Measurements from ENCODE around the gene COL20A1. TPM values are rescaled to one million over a fixed set of nuclear protein-coding genes. Genes with fewer than 3 reads are reported as not detected.

Gene COL20A1
- total RNA-seq, 1 experiment from 2014 or later, result 2.3 TPM

- Mint-ChIP-seq H3K9me3 (peaks cover 33 to 42% of the 10 kb centered on the region in 2 experiments), H3K4me1 (peaks cover 6 to 15% of the 10 kb centered on the region in 2 experiments), H3K4me3 (no peak overlapping the region), H3K27me3 (ENCODE audit: low read depth) (peaks cover 37% of the 10 kb centered on the region), H3K36me3 (ENCODE audit: insufficient read depth in 1 of 3, low read depth in 3 of 3) (peaks cover 10 to 19% (median 19%) of the 10 kb centered on the region in 3 experiments), H3K27ac (no peak overlapping the region)
- Histone ChIP-seq H3K4me1 (ENCODE audit: insufficient read depth, low read length) (no peaks in the 10 kb centered on the region), H3K4me2 (ENCODE audit: insufficient read depth, insufficient read length, low read length) (no peak overlapping the region), H2BK15ac (ENCODE audit: low read depth, low read length) (no peak overlapping the region), H4K8ac (replicated peaks; ENCODE audit: insufficient read length, low read depth, low read length) (no peak overlapping the region), H3K27ac (ENCODE audit: insufficient read length, low read depth, low read length) (no peak overlapping the region), H3K79me2 (ENCODE audit: insufficient read depth, low read length) (0 out of 2 replicates have a peak, but pooled peaks cover 1% of the 10 kb centered on the region), H4K91ac (ENCODE audit: insufficient read length, low read depth, low read length) (no peak overlapping the region), H4K5ac (ENCODE audit: insufficient read length, low read depth, low read length) (no peak overlapping the region), H3K4ac (ENCODE audit: low read depth, low read length) (no peak overlapping the region), H3K9ac (ENCODE audit: extremely low read depth, insufficient read length, low read length) (no peak overlapping the region), H3K23ac (ENCODE audit: insufficient read length, low read depth, low read length) (no peak overlapping the region), H2BK5ac (ENCODE audit: insufficient read length, low read length) (no peak overlapping the region), H2BK120ac (ENCODE audit: low read depth, low read length, poor library complexity, severe bottlenecking) (no peak overlapping the region), H4K20me1 (ENCODE audit: control insufficient read depth, insufficient read depth, insufficient read length) (no peaks in the 10 kb centered on the region), H3K79me1 (ENCODE audit: insufficient read depth, low read depth, low read length, poor library complexity, severe bottlenecking) (no peaks in the 10 kb centered on the region), H2BK12ac (ENCODE audit: insufficient read length, low read depth, low read length) (no peak overlapping the region), H3K9me3 (ENCODE audit: control insufficient read depth, low read depth, low read length) (peaks cover 17% of the 10 kb centered on the region), H3T11ph (ENCODE audit: low read length) (no peak overlapping the region), H3K18ac (ENCODE audit: insufficient read length, low read depth, low read length) (no peak overlapping the region), H3K27me3 (ENCODE audit: insufficient read depth, low read length) (no peaks in the 10 kb centered on the region), H2AK5ac (ENCODE audit: insufficient read length, low read length) (no peak overlapping the region), H3K14ac (ENCODE audit: insufficient read depth, low read length) (no peak overlapping the region), H3K23me2 (ENCODE audit: insufficient read length, low read depth, low read length, poor library complexity, severe bottlenecking) (no peaks in the 10 kb centered on the region), H3K56ac (ENCODE audit: insufficient read length, low read depth, low read length) (no peak overlapping the region), H2BK20ac (ENCODE audit: low read depth, low read length, poor library complexity, severe bottlenecking) (no peak overlapping the region), H2AFZ (ENCODE audit: low read length) (no peak overlapping the region)
- DNase-seq, result no peak
- no CpG with 5 or more reads among the region's 18 CpGs for WGBS (ENCODE audit: extremely low coverage, insufficient read length, low lambda C conversion rate)
- no peak for TF ChIP-seq CTCF (conservative IDR thresholded peaks at IDR 0.05)
Measured at GRCh38 chr20:63384336-63384735, 91.3 kb downstream of the COL20A1 start.

Small RNA genes within 50 kb of the gene (microRNA-seq; reads per million reads assigned to microRNA genes)
- gene MIR4326 (ENCODE audit: borderline microRNAs expressed), result not detected

Other genes starting within 250 kb of the COL20A1 start
- 85.4 TPM in 2 replicates for gene YTHDF1, start 77.1 kb upstream of the COL20A1 start, total RNA-seq (2021)
- 0.31 TPM in 1 of 2 replicates, not detected in the other for gene BIRC7, start 57.3 kb upstream of the COL20A1 start, total RNA-seq (2021)
- 19.1 and 20.9 TPM in 2 replicates for gene NKAIN4, start 38.7 kb upstream of the COL20A1 start, total RNA-seq (2021)
- 111 and 114 TPM in 2 replicates for gene ARFGAP1, start 20.4 kb upstream of the COL20A1 start, total RNA-seq (2021)
- 1.1 and 2.5 TPM in 2 replicates for gene CHRNA4, start 68.2 kb downstream of the COL20A1 start, total RNA-seq (2021)
- 69.2 and 71.5 TPM in 2 replicates for gene KCNQ2, start 179.5 kb downstream of the COL20A1 start, total RNA-seq (2021)
- 25.8 and 27.4 TPM in 2 replicates for gene EEF1A2, start 205.9 kb downstream of the COL20A1 start, total RNA-seq (2021)
- 149 and 153 TPM in 2 replicates for gene PPDPF, start 227.6 kb downstream of the COL20A1 start, total RNA-seq (2021)
- gene PTK6, start 244.2 kb downstream of the COL20A1 start, total RNA-seq (2021), result 0.44 and 0.46 TPM in 2 replicates

Measured in H9 (cell line).